PC-3 (cell line): ENCODE measurements around the gene PRSS12.

Experiments
- CTCF ChIP-seq: fragments of 300-600 bp; sonication (generic); conservative IDR thresholded peaks from 2 replicates; pipeline ENCODE4 v1.5.1; 2017; ENCODE audit warnings: antibody characterized with exemption, low read depth, mild to moderate bottlenecking, low read length
- EZH2 ChIP-seq: fragments of 300-600 bp; sonication (generic); IDR thresholded peaks from one replicate; pipeline ENCODE4 v1.6.1; 2017; ENCODE audit warnings: antibody characterized with exemption, mild to moderate bottlenecking, low read length; ENCODE audit not compliant: unreplicated experiment

- TF ChIP-seq CTCF (no peak), EZH2 (no peak)
Observed at GRCh38 chr4:118237531-118237930, 115.3 kb downstream of the PRSS12 start.
